Measurements from ENCODE around the gene DTNBP1. TPM values are rescaled to one million over a fixed set of nuclear protein-coding genes. Genes with fewer than 3 reads are reported as not detected.
A peak's percentile ranks its signal among the peaks of the same experiment; 100 is the strongest.

Gene DTNBP1
- total RNA-seq, 1 experiment from 2014 or later: 20.7 TPM

- ChIA-PET POLR2A (no interaction called here), CTCF (no interaction called here)
- no peaks in the 10 kb centered on the region for H3K27me3 ChIP-seq (replicated peaks; ENCODE audit: control insufficient read depth, insufficient read depth, low read length)
- TF ChIP-seq, protein P1, sequence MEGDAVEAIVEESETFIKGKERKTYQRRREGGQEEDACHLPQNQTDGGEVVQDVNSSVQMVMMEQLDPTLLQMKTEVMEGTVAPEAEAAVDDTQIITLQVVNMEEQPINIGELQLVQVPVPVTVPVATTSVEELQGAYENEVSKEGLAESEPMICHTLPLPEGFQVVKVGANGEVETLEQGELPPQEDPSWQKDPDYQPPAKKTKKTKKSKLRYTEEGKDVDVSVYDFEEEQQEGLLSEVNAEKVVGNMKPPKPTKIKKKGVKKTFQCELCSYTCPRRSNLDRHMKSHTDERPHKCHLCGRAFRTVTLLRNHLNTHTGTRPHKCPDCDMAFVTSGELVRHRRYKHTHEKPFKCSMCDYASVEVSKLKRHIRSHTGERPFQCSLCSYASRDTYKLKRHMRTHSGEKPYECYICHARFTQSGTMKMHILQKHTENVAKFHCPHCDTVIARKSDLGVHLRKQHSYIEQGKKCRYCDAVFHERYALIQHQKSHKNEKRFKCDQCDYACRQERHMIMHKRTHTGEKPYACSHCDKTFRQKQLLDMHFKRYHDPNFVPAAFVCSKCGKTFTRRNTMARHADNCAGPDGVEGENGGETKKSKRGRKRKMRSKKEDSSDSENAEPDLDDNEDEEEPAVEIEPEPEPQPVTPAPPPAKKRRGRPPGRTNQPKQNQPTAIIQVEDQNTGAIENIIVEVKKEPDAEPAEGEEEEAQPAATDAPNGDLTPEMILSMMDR (IDR thresholded peaks at IDR 0.05; ENCODE audit: insufficient read depth in 1 of 2, low read depth in 1 of 2, low read length in 1 of 2, severe bottlenecking in 1 of 2, unreplicated experiment in 1 of 2): no peak
- peaks cover 2% of the 10 kb centered on the region for H3K36me3 ChIP-seq (ENCODE audit: control insufficient read depth, insufficient read depth, low read length)
- H3K9me3 ChIP-seq: no peaks in the 10 kb centered on the region
- H3K4me3 ChIP-seq (ENCODE audit: low read depth, low read length): no peak overlapping the region
- no peaks in the 10 kb centered on the region for H3K4me1 ChIP-seq
- Mint-ChIP-seq H3K27ac (ENCODE audit: unreplicated experiment) (no peak overlapping the region), H3K27me3 (ENCODE audit: insufficient read depth, unreplicated experiment) (no peaks in the 10 kb centered on the region), H3K9me3 (ENCODE audit: unreplicated experiment) (no peaks in the 10 kb centered on the region), H3K4me1 (ENCODE audit: low read depth, unreplicated experiment) (no peaks in the 10 kb centered on the region), H3K36me3 (ENCODE audit: insufficient read depth, unreplicated experiment) (peaks cover 48% of the 10 kb centered on the region), H3K4me3 (ENCODE audit: unreplicated experiment) (no peak overlapping the region)
- no TSS peak for BruUV-seq (replicated peaks)
- peak in 1 of 2 experiments; percentile 25 for DNase-seq
- intact Hi-C loops (cut with micrococcal nuclease; ENCODE audit: unreplicated experiment): no loop called here
Observed at GRCh38 chr6:15512126-15512525, 150.7 kb downstream of the DTNBP1 start.

GRCh38 chr6:15511248-15512125 is 151.3 kb downstream of the DTNBP1 start:
- no TSS peak for BruUV-seq (replicated peaks)
- Mint-ChIP-seq H3K4me3 (ENCODE audit: unreplicated experiment) (no peak overlapping the region), H3K36me3 (ENCODE audit: insufficient read depth, unreplicated experiment) (peaks cover 45% of the 10 kb centered on the region)

DNA sequence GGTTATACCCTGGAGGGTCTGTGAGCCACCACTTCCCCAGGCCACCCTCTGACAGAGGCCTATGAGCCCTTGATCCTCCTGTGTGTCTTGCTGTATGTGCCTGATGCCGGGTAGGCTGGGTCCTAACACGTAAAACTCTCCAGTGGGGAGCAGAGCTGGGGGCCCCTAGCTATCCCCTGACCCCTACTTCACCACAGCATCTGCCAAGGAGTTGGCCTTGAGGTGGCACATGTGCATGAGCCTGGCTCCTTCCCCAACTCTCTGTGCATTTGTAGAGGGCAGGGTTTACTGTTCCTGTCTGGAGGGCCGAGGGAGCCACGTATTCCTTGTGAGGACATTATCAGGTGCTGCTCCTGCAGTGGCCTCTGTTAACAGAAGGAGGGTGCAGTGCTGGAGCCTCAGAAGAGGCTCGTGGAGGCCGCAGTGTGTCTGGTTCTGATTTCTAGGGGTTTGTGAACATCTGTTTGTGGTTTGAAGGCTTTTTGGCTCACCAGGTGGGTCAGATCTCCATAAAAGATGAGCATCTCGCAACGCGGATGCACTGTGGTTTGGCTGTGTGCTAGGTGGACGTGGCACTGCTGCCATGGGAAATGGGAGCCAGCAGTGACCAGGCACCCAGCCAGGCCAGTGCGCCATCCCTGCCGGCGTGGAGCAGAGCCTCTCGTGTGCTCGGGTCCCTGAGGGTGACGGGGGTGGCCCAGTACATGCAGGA is 152.1 kb downstream of the DTNBP1 start:
- no peaks in the 10 kb centered on the region for H3K4me1 ChIP-seq
- no peaks in the 10 kb centered on the region for H3K9me3 ChIP-seq
- H3K4me3 ChIP-seq (ENCODE audit: low read depth, low read length): no peak overlapping the region
- no peaks in the 10 kb centered on the region for H3K27me3 ChIP-seq (replicated peaks; ENCODE audit: control insufficient read depth, insufficient read depth, low read length)
- Mint-ChIP-seq H3K9me3 (ENCODE audit: unreplicated experiment) (no peaks in the 10 kb centered on the region), H3K36me3 (ENCODE audit: insufficient read depth, unreplicated experiment) (peaks cover 37% of the 10 kb centered on the region), H3K4me3 (ENCODE audit: unreplicated experiment) (no peak overlapping the region), H3K27ac (ENCODE audit: unreplicated experiment) (no peak overlapping the region), H3K27me3 (ENCODE audit: insufficient read depth, unreplicated experiment) (no peaks in the 10 kb centered on the region), H3K4me1 (ENCODE audit: low read depth, unreplicated experiment) (no peaks in the 10 kb centered on the region)
- TF ChIP-seq, protein P1 (IDR thresholded peaks at IDR 0.05; ENCODE audit: insufficient read depth in 1 of 2, low read depth in 1 of 2, low read length in 1 of 2, severe bottlenecking in 1 of 2, unreplicated experiment in 1 of 2): no peak
- no peak for DNase-seq
- peaks cover 2% of the 10 kb centered on the region for H3K36me3 ChIP-seq (ENCODE audit: control insufficient read depth, insufficient read depth, low read length)
- ChIA-PET POLR2A (no interaction called here), CTCF (no interaction called here)
- BruUV-seq (replicated peaks): no TSS peak
- intact Hi-C loops (cut with micrococcal nuclease; ENCODE audit: unreplicated experiment): no loop called here

More at GRCh38 chr6:15511248-15512125, 151.3 kb downstream of the DTNBP1 start:
- Histone ChIP-seq H3K4me1 (no peaks in the 10 kb centered on the region), H3K36me3 (ENCODE audit: control insufficient read depth, insufficient read depth, low read length) (peaks cover 2% of the 10 kb centered on the region), H3K4me3 (ENCODE audit: low read depth, low read length) (no peak overlapping the region), H3K9me3 (no peaks in the 10 kb centered on the region), H3K27me3 (replicated peaks; ENCODE audit: control insufficient read depth, insufficient read depth, low read length) (no peaks in the 10 kb centered on the region)
- no peaks in the 10 kb centered on the region for H3K9me3 Mint-ChIP-seq (ENCODE audit: unreplicated experiment)
- intact Hi-C loops (cut with micrococcal nuclease; ENCODE audit: unreplicated experiment): no loop called here
- no peak for DNase-seq
- no peak overlapping the region for H3K27ac Mint-ChIP-seq (ENCODE audit: unreplicated experiment)
- TF ChIP-seq, protein P1 (IDR thresholded peaks at IDR 0.05; ENCODE audit: insufficient read depth in 1 of 2, low read depth in 1 of 2, low read length in 1 of 2, severe bottlenecking in 1 of 2, unreplicated experiment in 1 of 2): no peak
- no peaks in the 10 kb centered on the region for H3K4me1 Mint-ChIP-seq (ENCODE audit: low read depth, unreplicated experiment)
- no peaks in the 10 kb centered on the region for H3K27me3 Mint-ChIP-seq (ENCODE audit: insufficient read depth, unreplicated experiment)
- CTCF ChIA-PET: no interaction called here
- POLR2A ChIA-PET: no interaction called here

Measured in Caco-2 (cell line).